ENCODE measurements around the gene CYP27A1. TPM values are rescaled to one million over a fixed set of nuclear protein-coding genes. Genes with fewer than 3 reads are reported as not detected.

CYP27A1 gene
- total RNA-seq (2021) (0.94 and 2.0 TPM in 2 replicates), Bru-seq, nascent RNA (percentile 24 among the genes with signal in this experiment), BruChase-seq, experiment 1, labeled RNA remaining after a 2-hour chase (percentile 33 among the genes with signal in this experiment), BruChase-seq, experiment 2, labeled RNA remaining after a 6-hour chase (percentile 30 among the genes with signal in this experiment)
- long read RNA-seq, partial matches to known transcripts = 0 of 2 reads
- long read RNA-seq, other reads (novel, unspliced or antisense) = 0 of 2 reads

- no peak within 1 kb of the TSS for H3K4me2 ChIP-seq
- no peaks in the 10 kb centered on the region for H3K27me3 ChIP-seq (ENCODE audit: insufficient read depth, low read depth)
- DNase-seq = peak in 1 of 2 experiments; percentile 3
- H3K9me3 ChIP-seq (ENCODE audit: insufficient read depth, low read depth) = peaks cover 11% of the 10 kb centered on the region
- POLR2A ChIA-PET (ENCODE audit: unreplicated experiment) = no interaction called here
- BruUV-seq (replicated peaks) = no TSS peak
- no peaks in the 10 kb centered on the region for H3K9me2 ChIP-seq (ENCODE audit: insufficient read depth)
- H3K79me2 ChIP-seq (ENCODE audit: low read depth) = no peaks in the 10 kb centered on the region
- no peaks in the 10 kb centered on the region for H3K36me3 ChIP-seq (ENCODE audit: low read depth)
- CTCF ChIA-PET = no interaction called here
- H3K27ac ChIP-seq = no peak within 1 kb of the TSS
- H3K4me3 ChIP-seq = no peak within 1 kb of the TSS
- no peak for TF ChIP-seq EZH2 (IDR thresholded peaks at IDR 0.05; ENCODE audit: low read depth)
- TF ChIP-seq, protein P1, sequence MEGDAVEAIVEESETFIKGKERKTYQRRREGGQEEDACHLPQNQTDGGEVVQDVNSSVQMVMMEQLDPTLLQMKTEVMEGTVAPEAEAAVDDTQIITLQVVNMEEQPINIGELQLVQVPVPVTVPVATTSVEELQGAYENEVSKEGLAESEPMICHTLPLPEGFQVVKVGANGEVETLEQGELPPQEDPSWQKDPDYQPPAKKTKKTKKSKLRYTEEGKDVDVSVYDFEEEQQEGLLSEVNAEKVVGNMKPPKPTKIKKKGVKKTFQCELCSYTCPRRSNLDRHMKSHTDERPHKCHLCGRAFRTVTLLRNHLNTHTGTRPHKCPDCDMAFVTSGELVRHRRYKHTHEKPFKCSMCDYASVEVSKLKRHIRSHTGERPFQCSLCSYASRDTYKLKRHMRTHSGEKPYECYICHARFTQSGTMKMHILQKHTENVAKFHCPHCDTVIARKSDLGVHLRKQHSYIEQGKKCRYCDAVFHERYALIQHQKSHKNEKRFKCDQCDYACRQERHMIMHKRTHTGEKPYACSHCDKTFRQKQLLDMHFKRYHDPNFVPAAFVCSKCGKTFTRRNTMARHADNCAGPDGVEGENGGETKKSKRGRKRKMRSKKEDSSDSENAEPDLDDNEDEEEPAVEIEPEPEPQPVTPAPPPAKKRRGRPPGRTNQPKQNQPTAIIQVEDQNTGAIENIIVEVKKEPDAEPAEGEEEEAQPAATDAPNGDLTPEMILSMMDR (conservative IDR thresholded peaks at IDR 0.05) = no peak
- no peaks in the 10 kb centered on the region for H4K20me1 ChIP-seq (ENCODE audit: insufficient read depth)
- H3F3A ChIP-seq (ENCODE audit: insufficient read depth, low read depth) = no peaks in the 10 kb centered on the region; the same call in 1 of the 2 replicates
- H2AFZ ChIP-seq = no peak within 1 kb of the TSS
- no peaks in the 10 kb centered on the region for H3K4me1 ChIP-seq (replicated peaks; ENCODE audit: insufficient read depth)
- intact Hi-C loops (cut with micrococcal nuclease; ENCODE audit: unreplicated experiment) = no loop called here
Measured at GRCh38 chr2:218781691-218782527, at the start of gene CYP27A1. CYP27A1 (plus strand) TSS chr2:218782147; CDS start chr2:218782183, 36 bp downstream.

DNA sequence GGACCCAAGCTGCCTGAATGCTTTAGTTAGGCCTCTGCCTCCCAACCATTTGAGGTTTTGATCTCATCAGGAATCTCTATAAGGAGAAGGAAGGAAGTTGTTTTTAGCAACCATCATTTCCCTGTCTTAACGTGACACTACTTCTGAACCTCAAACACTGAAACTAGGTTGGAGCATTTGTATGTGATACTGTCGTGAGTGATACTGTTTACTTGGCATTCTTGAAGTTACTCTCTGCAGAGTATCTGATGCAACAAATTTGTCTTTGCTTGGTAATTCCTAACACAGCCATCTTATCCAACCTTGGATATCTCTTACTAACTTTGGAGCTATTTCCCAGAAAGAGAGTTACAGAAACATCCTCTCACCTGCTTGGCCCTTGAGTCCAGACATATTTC lies 49.2 kb upstream of the CYP27A1 start:
- ChIA-PET CTCF (no interaction called here), POLR2A (ENCODE audit: unreplicated experiment) (no interaction called here)
- Histone ChIP-seq H3K27me3 (ENCODE audit: insufficient read depth, low read depth) (no peaks in the 10 kb centered on the region), H3K27ac (peak overlapping the region; percentile 66), H3K4me1 (replicated peaks; ENCODE audit: insufficient read depth) (peaks cover 43% of the 10 kb centered on the region), H3F3A (ENCODE audit: insufficient read depth, low read depth) (peaks cover 31% of the 10 kb centered on the region), H4K20me1 (ENCODE audit: insufficient read depth) (0 out of 2 replicates have a peak, but pooled peaks cover 3% of the 10 kb centered on the region), H3K9me3 (ENCODE audit: insufficient read depth, low read depth) (no peaks in the 10 kb centered on the region), H3K4me2 (no peak overlapping the region), H3K79me2 (ENCODE audit: low read depth) (peaks cover 58% of the 10 kb centered on the region), H3K36me3 (ENCODE audit: low read depth) (peaks cover under 1% of the 10 kb centered on the region; the same call in 1 of the 2 replicates), H3K4me3 (no peak overlapping the region), H2AFZ (no peak overlapping the region), H3K9me2 (ENCODE audit: insufficient read depth) (no peaks in the 10 kb centered on the region)
- no peak for DNase-seq
- BruUV-seq (replicated peaks) = no TSS peak
- intact Hi-C loops (cut with micrococcal nuclease; ENCODE audit: unreplicated experiment) = loop anchor here (5.0 kb wide), 1 partner anchor 165 kb away; no protein-coding TSS in a partner anchor
- TF ChIP-seq EZH2 (IDR thresholded peaks at IDR 0.05; ENCODE audit: low read depth) = no peak
- TF ChIP-seq, protein P1 (conservative IDR thresholded peaks at IDR 0.05) = no peak

DNA sequence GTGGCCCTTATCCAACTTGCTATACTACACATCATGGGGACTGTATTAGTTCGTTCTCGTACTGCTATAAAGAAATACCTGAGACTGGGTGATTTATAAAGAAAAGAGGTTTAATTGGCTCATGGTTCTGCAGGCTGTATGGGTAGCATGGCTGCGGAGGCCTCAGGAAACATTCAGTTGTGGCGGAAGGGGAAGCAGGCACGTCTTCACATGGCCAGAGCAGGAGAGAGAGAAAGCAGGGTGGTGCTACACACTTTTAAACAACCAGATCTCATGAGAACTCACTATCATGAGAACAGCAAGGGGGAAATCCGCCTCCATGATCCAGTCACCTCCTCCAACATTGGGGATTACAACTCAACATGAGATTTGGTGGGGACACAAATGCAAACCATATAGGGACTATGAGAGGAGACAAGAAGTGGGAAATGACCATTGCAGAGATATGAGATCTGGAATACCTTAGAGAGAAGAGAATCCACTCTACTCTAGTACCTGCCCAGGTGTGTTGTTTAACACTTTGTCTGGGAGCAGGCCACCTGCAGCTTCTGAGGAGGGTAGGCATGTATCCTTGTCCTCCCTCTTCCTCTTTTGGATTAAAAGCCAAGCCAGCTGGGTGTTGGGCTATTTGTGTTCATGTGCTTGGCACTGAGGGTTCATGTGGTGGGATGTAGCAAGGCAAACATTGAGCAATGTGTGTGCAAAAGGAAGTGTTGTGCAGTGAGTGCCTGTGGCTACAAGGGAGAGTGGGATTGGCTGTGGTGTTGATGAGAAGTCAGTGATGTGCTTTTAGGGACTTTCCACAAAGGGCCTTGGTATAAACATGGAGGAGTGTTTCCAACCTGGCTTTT lies 48.6 kb upstream of the CYP27A1 start:
- Histone ChIP-seq H3K4me1 (replicated peaks; ENCODE audit: insufficient read depth) (peaks cover 43% of the 10 kb centered on the region), H2AFZ (no peak overlapping the region), H3K27ac (peak overlapping the region; percentile 66), H3F3A (ENCODE audit: insufficient read depth, low read depth) (peaks cover 31% of the 10 kb centered on the region), H3K9me2 (ENCODE audit: insufficient read depth) (no peaks in the 10 kb centered on the region), H4K20me1 (ENCODE audit: insufficient read depth) (0 out of 2 replicates have a peak, but pooled peaks cover 3% of the 10 kb centered on the region), H3K79me2 (ENCODE audit: low read depth) (peaks cover 56% of the 10 kb centered on the region), H3K36me3 (ENCODE audit: low read depth) (no peaks in the 10 kb centered on the region; the same call in none of the 2 replicates), H3K4me2 (peak overlapping the region; percentile 21; the same call in 1 of the 2 replicates), H3K9me3 (ENCODE audit: insufficient read depth, low read depth) (no peaks in the 10 kb centered on the region), H3K27me3 (ENCODE audit: insufficient read depth, low read depth) (no peaks in the 10 kb centered on the region), H3K4me3 (no peak overlapping the region)
- intact Hi-C loops (cut with micrococcal nuclease; ENCODE audit: unreplicated experiment) = loop anchor here (5.0 kb wide), 1 partner anchor 164 kb away; no protein-coding TSS in a partner anchor
- ChIA-PET CTCF (no interaction called here), POLR2A (ENCODE audit: unreplicated experiment) (no interaction called here)
- BruUV-seq (replicated peaks) = no TSS peak
- TF ChIP-seq, protein P1 (conservative IDR thresholded peaks at IDR 0.05) = no peak
- no peak for TF ChIP-seq EZH2 (IDR thresholded peaks at IDR 0.05; ENCODE audit: low read depth)
- DNase-seq = peak in 1 of 2 experiments; percentile 56

Measured in PC-9 (cell line).